B cell (primary cell): ENCODE data around the gene MED16.
"Not testable (repeated sequence)": the region's sequence is repeated elsewhere in the genome, so short reads cannot be mapped to it uniquely, and the experiment has no call there.

ENCODE experiments used
- CTCF ChIP-seq: fragments of 200-600 bp; IDR thresholded peaks from one replicate; pipeline ENCODE4 v1.8.0; 2022; ENCODE audit warnings: antibody characterized with exemption, mild to moderate bottlenecking
- EZH2 ChIP-seq: IDR thresholded peaks from 2 replicates; pipeline ENCODE4 v1.6.1; 2012; ENCODE audit warnings: borderline replicate concordance, low read depth, mild to moderate bottlenecking, moderate library complexity, low read length; ENCODE audit not compliant: insufficient read depth, poor library complexity, severe bottlenecking

- not testable (repeated sequence) for TF ChIP-seq CTCF, EZH2
These were observed 39.3 kb downstream of the MED16 start for GRCh38 chr19:853614-854220.
